Neural progenitor cell (in vitro differentiated cells): ENCODE data around the gene TRIAP1. TPM values are rescaled to one million over a fixed set of nuclear protein-coding genes. Genes with fewer than 3 reads are reported as not detected.

ENCODE experiments used
- DNase-seq: peaks from one replicate; pipeline ENCODE4 v3.0.0-alpha.2; 2016; ENCODE audit warnings: low spot score
- H2AFZ ChIP-seq: fragments of 200-600 bp; sonication (generic); replicated peaks from 2 replicates; pipeline ENCODE4 v1.6.1; 2016; ENCODE audit warnings: antibody characterized with exemption
- H3F3A ChIP-seq: fragments of 200-600 bp; sonication (generic); 2 replicates; pipeline ENCODE4 v1.6.1; 2016; ENCODE audit warnings: antibody characterized with exemption, low read depth
- H3K27ac ChIP-seq: fragments of 200-600 bp; sonication (generic); 2 replicates; pipeline ENCODE4 v1.5.1; 2016; ENCODE audit warnings: mild to moderate bottlenecking
- H3K27me3 ChIP-seq: fragments of 200-600 bp; sonication (generic); 2 replicates; pipeline ENCODE4 v1.6.1; 2016; ENCODE audit warnings: mild to moderate bottlenecking, moderate library complexity
- H3K36me3 ChIP-seq: fragments of 200-600 bp; sonication (generic); 2 replicates; pipeline ENCODE4 v1.5.1; 2016
- H3K4me1 ChIP-seq: fragments of 200-600 bp; sonication (generic); 2 replicates; pipeline ENCODE4 v1.6.1; 2016; ENCODE audit warnings: mixed run types
- H3K4me2 ChIP-seq: fragments of 200-600 bp; sonication (generic); 2 replicates; pipeline ENCODE4 v1.6.1; 2016
- H3K4me3 ChIP-seq: fragments of 200-600 bp; sonication (generic); 2 replicates; pipeline ENCODE4 v1.5.1; 2016
- H3K79me2 ChIP-seq: fragments of 200-600 bp; sonication (generic); 2 replicates; pipeline ENCODE4 v1.6.1; 2016; ENCODE audit warnings: low read depth
- H3K9ac ChIP-seq: fragments of 200-600 bp; sonication (generic); 2 replicates; pipeline ENCODE4 v1.6.1; 2016
- H3K9me3 ChIP-seq: fragments of 200-600 bp; sonication (generic); 2 replicates; pipeline ENCODE4 v1.5.1; 2016; ENCODE audit warnings: low read depth
- H4K20me1 ChIP-seq: fragments of 200-600 bp; sonication (generic); 2 replicates; pipeline ENCODE4 v1.6.1; 2016; ENCODE audit warnings: low read depth
- H3K27ac Mint-ChIP-seq: 3 replicates; pipeline ENCODE4 v1.8.0; 2021; ENCODE audit warnings: mixed read lengths
- H3K27me3 Mint-ChIP-seq: 2 replicates; pipeline ENCODE4 v1.8.0; 2022; ENCODE audit warnings: low read depth, mild to moderate bottlenecking, inconsistent platforms, moderate library complexity, mixed read lengths; ENCODE audit not compliant: insufficient read depth
- H3K36me3 Mint-ChIP-seq: 3 replicates; pipeline ENCODE4 v1.8.0; 2021; ENCODE audit warnings: mixed read lengths
- H3K4me1 Mint-ChIP-seq: 3 replicates; pipeline ENCODE4 v1.8.0; 2021; ENCODE audit warnings: mixed read lengths
- H3K4me3 Mint-ChIP-seq: 3 replicates; pipeline ENCODE4 v1.8.0; 2021; ENCODE audit warnings: mild to moderate bottlenecking, moderate library complexity, mixed read lengths
- H3K9me3 Mint-ChIP-seq: 3 replicates; pipeline ENCODE4 v1.8.0; 2020; ENCODE audit warnings: mixed read lengths
- EZH2 ChIP-seq: fragments of 200-600 bp; sonication (generic); IDR thresholded peaks from 2 replicates; pipeline ENCODE4 v1.6.1; 2017; ENCODE audit warnings: antibody characterized with exemption, mild to moderate bottlenecking, moderate library complexity
- EZH2phosphoT487 ChIP-seq: fragments of 200-600 bp; sonication (generic); IDR thresholded peaks from 2 replicates; pipeline ENCODE4 v1.6.1; 2017; ENCODE audit warnings: antibody characterized with exemption
- total RNA-seq: library from RNA; depleted of rRNA; stranded (reverse); fragments of >200 nt; gene quantifications from 2 replicates; pipeline ENCODE4 v1.2.3, GENCODE V29; 2015; ENCODE audit warnings: low replicate concordance
- TF ChIP-seq, protein P1 (sequence below): fragments of 200-600 bp; sonication (generic); IDR thresholded peaks from 2 replicates; pipeline ENCODE4 v1.5.1; 2017; ENCODE audit warnings: antibody characterized with exemption, mild to moderate bottlenecking

TRIAP1 gene
- total RNA-seq, 1 donor from 2014 or later: 72.1 TPM

DNA sequence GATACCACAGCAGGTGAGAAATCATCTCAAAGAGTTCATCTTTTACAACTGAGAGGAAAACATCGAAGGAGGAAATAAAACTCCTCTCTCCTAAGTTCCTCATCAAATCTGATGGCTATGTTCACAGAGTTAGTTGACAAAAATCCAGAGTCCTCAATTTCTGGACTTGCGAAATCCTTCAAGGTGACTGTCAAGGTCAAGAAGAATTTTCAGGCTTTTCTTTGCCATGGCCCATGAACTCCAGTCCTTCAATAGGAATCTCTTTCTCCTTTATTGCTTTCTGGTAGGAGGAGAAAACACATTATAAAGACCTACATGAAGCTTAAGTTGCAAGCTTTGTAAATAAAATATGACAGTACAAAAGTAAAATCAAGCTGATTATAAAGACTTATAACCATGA is 1.5 kb downstream of the TRIAP1 start:
- TF ChIP-seq EZH2: no peak
- TF ChIP-seq EZH2phosphoT487: no peak
- TF ChIP-seq, protein P1, sequence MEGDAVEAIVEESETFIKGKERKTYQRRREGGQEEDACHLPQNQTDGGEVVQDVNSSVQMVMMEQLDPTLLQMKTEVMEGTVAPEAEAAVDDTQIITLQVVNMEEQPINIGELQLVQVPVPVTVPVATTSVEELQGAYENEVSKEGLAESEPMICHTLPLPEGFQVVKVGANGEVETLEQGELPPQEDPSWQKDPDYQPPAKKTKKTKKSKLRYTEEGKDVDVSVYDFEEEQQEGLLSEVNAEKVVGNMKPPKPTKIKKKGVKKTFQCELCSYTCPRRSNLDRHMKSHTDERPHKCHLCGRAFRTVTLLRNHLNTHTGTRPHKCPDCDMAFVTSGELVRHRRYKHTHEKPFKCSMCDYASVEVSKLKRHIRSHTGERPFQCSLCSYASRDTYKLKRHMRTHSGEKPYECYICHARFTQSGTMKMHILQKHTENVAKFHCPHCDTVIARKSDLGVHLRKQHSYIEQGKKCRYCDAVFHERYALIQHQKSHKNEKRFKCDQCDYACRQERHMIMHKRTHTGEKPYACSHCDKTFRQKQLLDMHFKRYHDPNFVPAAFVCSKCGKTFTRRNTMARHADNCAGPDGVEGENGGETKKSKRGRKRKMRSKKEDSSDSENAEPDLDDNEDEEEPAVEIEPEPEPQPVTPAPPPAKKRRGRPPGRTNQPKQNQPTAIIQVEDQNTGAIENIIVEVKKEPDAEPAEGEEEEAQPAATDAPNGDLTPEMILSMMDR: no peak
- Mint-ChIP-seq H3K9me3 (no peaks in the 10 kb centered on the region), H3K27me3 (peaks cover 5% of the 10 kb centered on the region), H3K4me1 (peaks cover 28% of the 10 kb centered on the region), H3K27ac (no peak overlapping the region), H3K36me3 (peaks cover 14% of the 10 kb centered on the region), H3K4me3 (peak overlapping the region; percentile 100)
- peak overlapping the region; percentile 75 for H3K4me3 ChIP-seq
- no peak for DNase-seq
- no peak overlapping the region for H2AFZ ChIP-seq
- H3K27me3 ChIP-seq: no peaks in the 10 kb centered on the region
- peak overlapping the region; percentile 90 for H3K4me2 ChIP-seq
- no peaks in the 10 kb centered on the region for H3K9me3 ChIP-seq
- peaks cover 12% of the 10 kb centered on the region for H3K4me1 ChIP-seq
- peaks cover 90% of the 10 kb centered on the region for H3K79me2 ChIP-seq
- no peaks in the 10 kb centered on the region for H3K36me3 ChIP-seq
- H3K9ac ChIP-seq: no peak overlapping the region
- H3K27ac ChIP-seq: no peak overlapping the region
- peaks cover 11% of the 10 kb centered on the region for H4K20me1 ChIP-seq
- peaks cover 38% of the 10 kb centered on the region for H3F3A ChIP-seq

DNA sequence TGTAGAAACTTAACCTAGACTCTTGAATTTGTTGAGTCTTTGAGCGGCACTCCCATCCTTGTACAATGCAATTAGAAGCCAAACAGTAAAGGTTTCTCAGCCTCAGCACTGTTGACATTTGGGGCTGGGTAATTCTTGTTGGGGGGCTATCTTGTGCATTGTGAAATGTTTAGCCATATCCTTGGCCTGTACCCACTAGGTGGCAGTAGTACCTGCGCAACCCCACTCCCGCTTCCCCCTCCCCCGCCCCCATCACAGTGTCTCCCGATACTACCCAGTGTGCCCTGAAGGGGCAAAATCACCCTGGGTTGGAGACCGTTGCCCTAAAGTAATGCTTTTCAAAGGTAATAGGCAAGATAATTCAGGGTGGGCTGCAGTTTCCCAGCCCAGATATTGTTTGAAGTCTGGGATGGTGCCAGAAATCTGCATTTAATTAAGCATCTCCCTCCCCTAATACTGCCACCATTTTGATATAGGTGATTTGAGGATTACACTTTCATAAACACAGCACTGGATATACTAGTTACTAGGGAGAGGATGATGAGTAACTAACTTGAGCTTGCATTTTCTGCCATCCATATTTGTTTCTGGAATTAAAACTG is 6.4 kb downstream of the TRIAP1 start:
- H3K27me3 Mint-ChIP-seq: peaks cover 3% of the 10 kb centered on the region
- peaks cover 18% of the 10 kb centered on the region for H4K20me1 ChIP-seq
- H3K9me3 Mint-ChIP-seq: no peaks in the 10 kb centered on the region
- H3K4me3 ChIP-seq: peak overlapping the region; percentile 26
- H3K27me3 ChIP-seq: no peaks in the 10 kb centered on the region
- peaks cover 15% of the 10 kb centered on the region for H3K4me1 ChIP-seq
- peaks cover 49% of the 10 kb centered on the region for H3F3A ChIP-seq
- H3K4me2 ChIP-seq: peak overlapping the region; percentile 50
- peaks cover 59% of the 10 kb centered on the region for H3K79me2 ChIP-seq
- no peaks in the 10 kb centered on the region for H3K9me3 ChIP-seq
- no peaks in the 10 kb centered on the region for H3K36me3 ChIP-seq
- H3K27ac Mint-ChIP-seq: no peak overlapping the region
- DNase-seq: peak; percentile 83
- H3K9ac ChIP-seq: no peak overlapping the region
- H3K4me1 Mint-ChIP-seq: peaks cover 25% of the 10 kb centered on the region
- peak overlapping the region; percentile 64 for H3K4me3 Mint-ChIP-seq
- H2AFZ ChIP-seq: no peak overlapping the region
- H3K36me3 Mint-ChIP-seq: peaks cover 13% of the 10 kb centered on the region
- TF ChIP-seq, protein P1: peak; percentile 77
- TF ChIP-seq EZH2phosphoT487: no peak
- no peak overlapping the region for H3K27ac ChIP-seq

DNA sequence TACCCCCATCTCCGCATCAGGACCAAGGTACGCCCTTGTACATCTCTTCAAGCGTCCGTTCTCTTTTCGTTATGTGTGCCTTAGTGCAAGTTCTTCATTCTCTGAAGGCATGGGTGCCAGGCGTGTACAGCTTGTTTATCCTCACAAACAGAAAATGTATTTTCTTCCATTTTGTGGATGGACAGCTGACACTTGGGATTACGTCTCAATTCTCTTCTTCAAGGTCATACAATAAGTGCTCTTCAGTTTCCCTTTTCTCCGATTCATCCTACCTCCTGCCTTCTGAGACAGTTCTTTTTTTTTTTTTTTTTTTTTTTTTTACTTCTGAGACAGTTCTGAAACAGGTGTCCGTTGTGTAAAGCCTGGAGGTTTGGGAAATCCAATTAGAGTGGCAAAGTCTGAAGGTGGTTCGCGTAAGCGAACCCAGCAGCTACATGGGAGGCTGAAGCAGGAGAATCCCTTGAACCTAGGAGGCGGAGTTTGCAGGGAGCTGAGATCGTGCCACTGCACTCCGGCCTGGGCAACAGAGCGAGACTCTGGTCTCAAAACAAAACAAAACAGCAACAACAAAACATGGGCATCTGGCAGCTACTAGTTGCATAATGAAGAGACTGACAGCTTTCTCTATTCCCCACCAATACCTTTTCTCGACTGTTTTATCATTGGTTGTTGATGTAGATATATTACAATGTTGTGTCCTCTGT is 7.5 kb downstream of the TRIAP1 start:
- Histone ChIP-seq H3K4me3 (peak overlapping the region; percentile 95), H3K79me2 (peaks cover 48% of the 10 kb centered on the region), H3K9ac (peak overlapping the region; percentile 54), H3K27me3 (no peaks in the 10 kb centered on the region), H3K4me1 (peaks cover 14% of the 10 kb centered on the region), H4K20me1 (peaks cover 18% of the 10 kb centered on the region), H3K9me3 (no peaks in the 10 kb centered on the region), H2AFZ (no peak overlapping the region), H3F3A (peaks cover 38% of the 10 kb centered on the region), H3K27ac (no peak overlapping the region), H3K4me2 (peak overlapping the region; percentile 85), H3K36me3 (no peaks in the 10 kb centered on the region)
- Mint-ChIP-seq H3K4me1 (peaks cover 25% of the 10 kb centered on the region), H3K9me3 (no peaks in the 10 kb centered on the region), H3K4me3 (peak overlapping the region; percentile 98), H3K27ac (no peak overlapping the region), H3K27me3 (peaks cover 3% of the 10 kb centered on the region), H3K36me3 (peaks cover 4% of the 10 kb centered on the region)
- no peak for DNase-seq
- TF ChIP-seq EZH2phosphoT487 (no peak), EZH2 (no peak)
- TF ChIP-seq, protein P1: no peak
